Measurements from ENCODE around the gene DEK.

DEK gene

DNA sequence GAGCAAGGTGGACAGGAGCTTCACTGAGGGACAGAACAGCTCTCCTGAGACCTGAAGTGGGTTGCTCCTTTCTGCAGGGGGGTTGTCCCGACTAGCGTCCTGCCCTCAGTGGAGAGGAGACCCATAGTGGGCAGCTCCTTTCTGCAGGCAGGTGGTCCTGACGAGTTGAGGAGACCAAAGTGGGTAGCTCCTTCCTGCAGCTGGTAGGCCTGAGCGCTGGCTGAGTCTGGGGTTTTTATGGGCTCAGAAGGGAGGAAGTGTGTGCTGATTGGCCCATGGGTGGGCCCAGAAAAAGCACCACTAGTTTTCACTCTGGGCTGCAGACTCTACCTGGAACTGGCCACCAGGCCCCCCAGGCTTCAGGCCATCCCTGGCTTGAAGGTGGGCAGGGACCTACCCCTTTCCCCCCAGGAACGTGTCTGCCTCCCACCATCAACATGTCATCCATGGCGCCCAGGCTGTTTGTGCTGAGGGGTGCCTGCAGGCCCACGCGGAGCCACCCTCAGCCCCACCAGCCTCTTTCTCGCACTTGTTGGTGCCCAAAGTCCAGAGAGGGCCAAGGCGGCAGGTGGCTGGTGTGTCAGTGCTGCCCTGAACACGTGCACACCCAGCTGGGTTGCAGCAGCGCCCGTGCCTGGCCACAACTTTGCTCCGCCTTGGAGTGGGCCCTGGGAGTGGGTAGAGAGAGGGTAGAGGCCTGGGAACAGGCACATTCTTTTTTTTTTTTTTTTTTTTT, 1.6 kb upstream of the DEK start:
- DNase-seq (ENCODE audit: low spot score) = no peak

DNA sequence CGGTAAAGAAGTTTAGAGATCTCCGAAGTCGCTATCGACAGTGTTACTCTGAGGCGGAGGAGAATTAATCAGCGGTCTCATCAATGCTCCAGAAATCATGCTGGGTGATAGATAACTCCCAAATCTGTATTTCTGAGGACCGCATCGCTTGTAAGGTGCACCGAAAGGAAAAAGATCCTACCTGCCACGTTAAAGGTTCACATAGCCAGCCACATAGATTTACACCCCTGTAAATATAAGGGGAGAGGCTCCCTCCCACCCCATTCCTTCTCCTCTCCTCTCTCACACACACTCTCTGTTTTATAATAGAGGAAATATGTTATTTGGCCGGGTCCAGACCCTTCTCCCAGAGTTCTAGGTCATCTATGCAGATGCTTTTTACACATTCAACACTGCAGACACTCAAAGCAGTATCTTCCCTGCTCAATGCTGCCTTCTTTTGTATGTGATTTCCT, 620 bp upstream of the DEK start:
- DNase-seq (ENCODE audit: low spot score) = no peak

DNA sequence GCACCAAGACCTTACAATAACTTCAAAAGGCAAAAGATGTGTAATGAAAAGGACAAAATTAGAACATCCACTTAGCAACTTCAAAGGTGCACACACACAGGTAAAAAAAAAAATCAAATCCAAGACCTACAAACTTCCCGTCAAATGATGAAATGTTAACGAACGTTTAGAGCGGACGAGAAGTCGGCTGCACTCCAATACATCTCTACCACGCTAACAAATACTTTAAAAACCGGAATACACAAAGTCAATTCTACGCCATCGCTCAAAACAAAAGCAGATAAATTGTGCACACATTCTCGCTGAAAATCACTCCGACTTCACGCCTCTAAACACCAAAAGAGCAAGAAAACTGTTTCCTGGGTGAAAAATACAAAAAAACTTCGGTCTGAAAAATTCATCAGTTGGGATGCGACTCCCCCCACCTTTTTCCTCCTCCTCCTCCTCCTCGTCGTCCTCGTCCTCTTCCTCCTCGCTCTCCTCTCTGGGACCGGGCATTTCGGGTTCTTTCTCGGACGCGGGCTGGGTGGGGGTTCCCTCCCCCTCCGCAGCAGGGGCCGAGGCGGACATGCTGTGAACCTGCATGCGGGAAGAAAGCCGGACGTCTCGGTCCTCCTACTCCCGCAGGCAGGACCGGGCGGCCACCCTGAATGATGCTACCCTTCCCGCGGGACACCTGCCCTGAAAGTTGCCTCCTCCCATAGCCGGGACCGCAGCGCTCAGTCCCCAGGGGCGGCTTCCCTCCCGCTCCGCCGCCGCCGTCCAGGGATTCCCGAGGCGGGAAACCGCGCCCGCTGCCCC, 712 bp downstream of the DEK start:
- DNase-seq (ENCODE audit: low spot score) = peak; percentile 37

DNA sequence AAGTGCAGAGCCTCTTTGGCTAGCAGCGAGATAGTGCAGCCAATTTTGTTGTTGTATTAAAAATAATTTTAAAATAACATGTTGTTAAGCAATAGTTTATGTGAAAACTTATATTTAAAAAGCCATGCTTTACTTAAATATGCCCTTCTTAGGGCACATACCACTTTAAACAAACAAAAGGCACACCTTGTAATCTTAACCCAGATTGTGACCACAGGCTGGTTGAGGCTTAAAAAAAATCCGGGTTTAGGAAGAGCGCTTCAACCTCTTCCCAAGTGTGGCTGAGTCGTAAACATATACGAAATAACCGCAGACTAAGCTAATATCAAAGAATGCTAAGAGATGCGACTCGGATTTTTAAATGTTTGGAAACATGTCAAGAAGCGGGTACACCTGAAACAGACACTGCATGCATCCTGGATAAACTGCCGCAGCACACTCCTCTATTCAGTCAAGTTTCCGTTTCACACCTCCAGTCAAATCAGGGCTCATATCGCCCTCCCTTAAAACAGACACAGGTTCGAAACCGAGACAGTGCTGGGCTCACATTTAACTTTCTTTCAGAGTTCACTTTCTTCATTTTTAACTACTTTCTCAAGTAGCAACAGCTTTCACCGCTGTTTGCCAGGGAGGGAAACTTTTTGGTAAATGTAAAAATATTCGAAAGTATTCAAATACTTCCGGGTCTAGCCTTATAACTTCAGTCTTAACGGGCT, 1.5 kb downstream of the DEK start:
- DNase-seq (ENCODE audit: low spot score) = peak; percentile 54

- DNase-seq (ENCODE audit: low spot score) = no peak
Measured at GRCh38 chr6:18261877-18262276, 2.5 kb downstream of the DEK start.

DNA sequence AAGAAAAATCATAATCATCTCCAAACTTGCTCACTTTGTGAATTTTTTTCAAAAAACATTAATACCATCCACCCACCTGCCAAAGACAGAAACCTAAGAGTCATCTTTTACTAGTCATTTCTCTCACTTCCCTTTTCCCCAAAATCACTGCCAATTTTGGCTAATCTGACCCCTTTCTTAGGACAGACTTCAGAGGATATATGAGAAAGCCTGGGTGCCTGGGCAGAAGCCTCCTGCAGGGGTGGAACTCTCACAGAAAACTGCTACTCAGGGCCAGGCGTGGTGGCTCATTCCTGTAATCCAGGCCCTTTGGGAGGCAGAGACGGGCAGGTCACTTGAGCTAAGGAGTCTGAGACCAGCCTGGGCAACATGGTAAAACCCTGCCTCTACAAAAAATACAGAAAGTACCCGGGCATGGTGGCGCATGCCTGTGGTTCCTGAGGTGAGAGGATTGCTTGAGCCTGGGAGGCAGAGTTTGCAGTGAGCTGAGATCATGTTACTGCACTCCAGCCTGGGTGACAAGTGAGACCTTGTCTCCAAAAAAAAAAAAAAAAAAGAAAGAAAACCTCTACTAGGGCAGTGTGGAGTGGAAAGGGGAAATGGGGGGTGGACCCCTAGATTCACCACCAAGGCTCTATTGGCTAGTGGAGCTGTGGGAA, 3.8 kb downstream of the DEK start:
- DNase-seq (ENCODE audit: low spot score) = peak; percentile 28

DNA sequence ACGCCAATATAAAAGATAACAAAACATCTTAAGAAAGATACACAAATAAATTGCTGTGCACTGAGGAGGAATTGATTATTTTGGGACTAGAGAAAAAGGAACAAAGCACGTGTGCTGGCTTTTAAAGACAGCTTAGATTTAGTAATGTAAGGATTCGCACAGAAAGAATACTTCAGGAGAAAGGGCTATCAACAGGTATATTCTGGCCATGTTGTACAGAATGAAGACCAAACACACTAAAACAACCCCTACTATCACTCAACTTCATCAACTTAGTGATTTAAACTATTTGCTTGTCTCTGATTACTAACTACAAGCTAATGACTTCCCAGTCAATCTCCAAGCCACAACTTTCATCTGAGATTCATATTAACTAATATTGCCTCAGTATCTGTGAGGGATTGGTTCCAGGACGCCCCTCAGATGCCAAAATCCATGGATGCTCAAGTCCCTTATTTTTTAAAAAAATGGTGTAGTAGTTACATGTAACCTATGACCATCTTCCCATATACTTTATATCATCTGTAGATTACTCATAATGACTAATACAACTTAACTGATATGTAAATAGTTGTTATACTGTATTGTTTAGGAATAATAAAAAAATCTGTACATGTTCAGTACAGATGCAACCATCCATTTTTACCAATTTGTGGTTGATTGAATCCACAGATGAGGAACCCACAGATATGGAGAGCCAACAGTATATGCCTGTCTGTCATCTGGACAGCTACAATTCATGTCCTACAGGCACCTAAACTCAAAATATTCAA, 4.5 kb downstream of the DEK start:
- no peak for DNase-seq (ENCODE audit: low spot score)

- no peak for DNase-seq (ENCODE audit: low spot score)
Measured at GRCh38 chr6:18254793-18255192, 9.5 kb downstream of the DEK start.

GRCh38 chr6:18253635-18254034, 10.7 kb downstream of the DEK start:
- DNase-seq (ENCODE audit: low spot score) = no peak

DNA sequence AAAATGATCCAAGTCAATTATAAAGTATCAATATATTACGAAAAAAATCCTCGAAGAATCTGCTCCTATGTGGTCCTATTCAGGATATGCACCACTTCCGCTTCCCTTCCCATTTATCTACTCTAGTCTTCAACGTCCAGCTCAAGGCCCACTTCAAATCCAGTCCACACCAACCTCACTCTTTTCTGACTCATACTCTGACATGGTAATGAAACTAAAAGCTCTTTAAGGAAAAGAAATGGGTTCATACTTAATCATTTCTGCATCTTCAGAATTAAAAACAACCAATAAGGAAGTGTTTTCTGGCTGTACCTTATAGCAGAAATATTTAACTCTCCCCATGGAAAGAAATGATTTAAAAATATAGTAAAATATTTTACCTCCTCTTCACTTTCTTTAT, 15.1 kb downstream of the DEK start:
- no peak for DNase-seq (ENCODE audit: low spot score)

- no peak for DNase-seq (ENCODE audit: low spot score)
Measured at GRCh38 chr6:18248698-18249097, 15.6 kb downstream of the DEK start.

DNA sequence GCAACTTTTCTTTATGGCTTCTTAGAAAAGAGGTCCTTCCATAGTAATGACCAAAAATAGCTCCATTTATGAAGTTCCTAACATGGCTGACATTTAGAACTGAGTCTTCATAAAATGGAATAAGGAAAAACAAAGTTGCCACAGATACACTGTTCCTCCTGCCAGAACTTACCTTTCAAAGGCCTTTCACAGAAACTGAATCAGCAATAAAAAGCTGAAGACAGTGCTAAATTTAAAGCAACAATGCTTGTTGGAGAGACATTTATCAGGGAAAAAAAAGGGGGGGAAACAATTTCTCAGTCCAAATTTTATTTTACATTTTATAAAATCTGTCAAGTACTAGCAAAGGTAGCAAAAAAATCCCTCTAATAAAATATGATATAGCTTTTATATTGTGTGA, 17.3 kb downstream of the DEK start:
- DNase-seq (ENCODE audit: low spot score) = no peak

DNA sequence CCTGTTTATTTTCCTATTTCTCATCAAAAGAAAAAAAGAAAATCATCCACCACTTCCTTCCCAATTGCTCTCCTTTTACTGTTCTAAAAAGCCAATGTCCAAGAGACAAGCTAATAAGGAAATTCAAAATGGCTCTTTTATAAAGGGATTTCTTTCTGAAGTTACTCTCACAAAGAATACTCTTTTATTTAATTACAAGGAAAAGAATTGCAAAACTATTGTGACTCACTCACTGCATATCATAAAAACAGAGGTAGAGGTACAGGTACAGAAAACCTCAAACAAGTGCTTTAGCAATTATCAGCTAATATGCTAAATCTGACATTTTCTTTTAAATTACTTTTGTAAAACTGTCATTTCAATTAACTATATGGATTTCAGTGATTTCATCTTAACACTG, 18.1 kb downstream of the DEK start:
- no peak for DNase-seq (ENCODE audit: low spot score)

GRCh38 chr6:18245642-18246041, 18.7 kb downstream of the DEK start:
- DNase-seq (ENCODE audit: low spot score) = no peak

DNA sequence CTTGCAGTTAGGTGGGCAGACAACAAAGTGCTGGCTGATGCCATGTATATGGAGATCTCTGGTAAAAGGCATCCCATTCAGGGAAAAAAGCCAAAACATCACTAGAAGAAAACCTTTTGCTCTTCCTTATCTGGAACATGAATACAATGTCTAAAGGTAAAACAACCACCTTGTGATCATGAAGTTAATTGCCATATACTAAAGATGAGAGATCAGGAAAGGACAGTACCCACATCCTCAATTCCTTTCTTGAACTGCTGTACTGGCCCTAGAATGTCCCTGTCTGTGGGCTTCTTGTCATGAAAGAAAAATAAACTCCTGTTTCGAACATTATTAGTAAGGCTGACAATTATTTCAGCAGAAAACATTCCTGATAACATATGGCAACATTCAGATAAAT, 19.3 kb downstream of the DEK start:
- DNase-seq (ENCODE audit: low spot score) = no peak

- DNase-seq (ENCODE audit: low spot score) = no peak
Measured at GRCh38 chr6:18244251-18244650, 20.1 kb downstream of the DEK start.

DNA sequence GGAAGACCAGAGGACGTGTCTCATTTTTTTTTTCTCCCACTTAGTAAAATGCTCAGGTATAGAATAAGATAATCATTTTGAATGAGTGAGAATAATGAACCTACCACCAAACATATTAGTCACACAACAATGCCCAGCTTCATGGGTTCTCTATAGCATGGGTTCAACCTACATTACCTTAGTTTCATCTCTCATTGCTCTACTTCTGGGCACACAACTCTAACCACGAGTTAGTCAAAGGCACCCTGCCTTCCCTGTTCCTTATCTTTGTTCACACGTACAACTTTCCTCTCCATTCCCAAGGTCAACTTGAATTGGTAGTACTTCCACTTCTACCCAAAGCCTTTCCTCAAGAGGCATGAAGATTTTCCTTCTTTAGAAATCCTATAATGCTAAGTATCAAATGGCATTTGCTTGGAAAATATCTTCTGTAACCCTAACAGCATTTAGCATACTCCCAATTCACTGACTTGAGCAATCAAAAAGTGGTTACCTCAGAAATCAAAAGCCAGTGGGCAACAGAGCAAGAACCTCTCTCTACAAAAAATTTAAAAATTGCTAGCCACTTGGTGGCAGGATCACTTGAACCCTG, 20.9 kb downstream of the DEK start:
- DNase-seq (ENCODE audit: low spot score) = no peak

GRCh38 chr6:18242062-18242851, 22.1 kb downstream of the DEK start:
- DNase-seq (ENCODE audit: low spot score) = no peak

DNA sequence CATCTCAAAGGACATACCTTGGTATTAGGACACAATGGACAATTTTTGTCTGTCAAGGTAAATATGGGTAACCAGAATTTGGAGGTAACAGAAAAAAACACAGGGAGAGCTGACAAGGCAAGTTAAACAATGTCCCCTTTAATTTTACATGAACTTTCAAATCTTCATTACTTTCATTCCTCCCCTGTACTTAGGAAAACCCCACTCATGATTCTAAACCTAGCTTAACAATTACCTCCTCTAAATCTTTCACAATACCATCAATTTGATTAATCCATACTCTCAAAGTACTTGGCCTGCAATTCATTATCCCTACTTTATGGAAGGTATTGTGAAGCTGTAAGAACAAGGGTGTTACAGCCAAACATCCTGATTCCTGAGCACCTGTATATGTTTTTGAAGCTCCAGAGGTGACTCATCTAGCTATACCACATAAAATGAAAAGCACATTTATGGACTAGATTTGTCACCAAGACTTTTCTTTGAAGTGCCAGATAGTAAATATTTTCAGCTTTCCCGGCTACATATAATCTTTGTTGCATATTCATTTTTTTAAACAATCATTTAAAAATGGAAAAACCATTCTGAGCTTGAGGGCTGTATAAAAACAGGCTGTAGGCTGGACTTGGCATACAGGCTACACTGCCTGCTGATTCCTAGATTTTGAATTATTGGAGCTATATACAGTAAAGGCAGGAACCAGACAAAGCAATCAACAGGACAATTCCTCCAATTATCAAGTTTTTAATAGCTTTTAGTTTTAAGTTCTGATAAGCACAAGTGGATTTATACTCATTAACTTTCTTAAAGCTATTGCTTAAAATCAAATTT, 22.9 kb downstream of the DEK start:
- DNase-seq (ENCODE audit: low spot score) = no peak

Measured in germinal center (tissue), 1 donor.